Measurements from ENCODE around the gene PTCHD4.

PTCHD4 gene

DNA sequence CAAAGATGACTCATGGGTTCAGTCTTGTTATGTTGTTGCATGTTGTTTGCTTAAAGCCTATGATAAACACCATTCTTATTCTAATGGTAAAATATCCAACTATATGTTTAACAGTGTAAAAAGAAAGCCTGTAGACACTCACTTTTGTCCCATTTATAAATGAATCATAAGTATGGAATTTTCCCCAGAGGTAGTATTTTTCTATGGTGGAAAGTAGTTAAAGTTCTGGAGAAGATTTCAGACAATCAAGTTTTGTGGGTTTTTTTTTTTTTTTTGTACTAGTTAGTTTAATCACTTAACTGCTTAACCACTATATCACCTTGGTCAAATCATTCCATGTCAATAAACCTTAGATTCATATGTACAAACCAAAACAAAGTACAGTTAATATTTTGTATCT is 35.8 kb downstream of the PTCHD4 start:
- no peak for DNase-seq (ENCODE audit: low spot score)
- TF ChIP-seq, protein P1, sequence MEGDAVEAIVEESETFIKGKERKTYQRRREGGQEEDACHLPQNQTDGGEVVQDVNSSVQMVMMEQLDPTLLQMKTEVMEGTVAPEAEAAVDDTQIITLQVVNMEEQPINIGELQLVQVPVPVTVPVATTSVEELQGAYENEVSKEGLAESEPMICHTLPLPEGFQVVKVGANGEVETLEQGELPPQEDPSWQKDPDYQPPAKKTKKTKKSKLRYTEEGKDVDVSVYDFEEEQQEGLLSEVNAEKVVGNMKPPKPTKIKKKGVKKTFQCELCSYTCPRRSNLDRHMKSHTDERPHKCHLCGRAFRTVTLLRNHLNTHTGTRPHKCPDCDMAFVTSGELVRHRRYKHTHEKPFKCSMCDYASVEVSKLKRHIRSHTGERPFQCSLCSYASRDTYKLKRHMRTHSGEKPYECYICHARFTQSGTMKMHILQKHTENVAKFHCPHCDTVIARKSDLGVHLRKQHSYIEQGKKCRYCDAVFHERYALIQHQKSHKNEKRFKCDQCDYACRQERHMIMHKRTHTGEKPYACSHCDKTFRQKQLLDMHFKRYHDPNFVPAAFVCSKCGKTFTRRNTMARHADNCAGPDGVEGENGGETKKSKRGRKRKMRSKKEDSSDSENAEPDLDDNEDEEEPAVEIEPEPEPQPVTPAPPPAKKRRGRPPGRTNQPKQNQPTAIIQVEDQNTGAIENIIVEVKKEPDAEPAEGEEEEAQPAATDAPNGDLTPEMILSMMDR (IDR thresholded peaks at IDR 0.05; ENCODE audit: borderline replicate concordance, control extremely low read depth, extremely low read depth, insufficient read depth, missing control alignments): no peak
- in situ Hi-C loops (cut with MboI; ENCODE audit: low sequenced_read_pairs, unreplicated experiment): no loop called here

DNA sequence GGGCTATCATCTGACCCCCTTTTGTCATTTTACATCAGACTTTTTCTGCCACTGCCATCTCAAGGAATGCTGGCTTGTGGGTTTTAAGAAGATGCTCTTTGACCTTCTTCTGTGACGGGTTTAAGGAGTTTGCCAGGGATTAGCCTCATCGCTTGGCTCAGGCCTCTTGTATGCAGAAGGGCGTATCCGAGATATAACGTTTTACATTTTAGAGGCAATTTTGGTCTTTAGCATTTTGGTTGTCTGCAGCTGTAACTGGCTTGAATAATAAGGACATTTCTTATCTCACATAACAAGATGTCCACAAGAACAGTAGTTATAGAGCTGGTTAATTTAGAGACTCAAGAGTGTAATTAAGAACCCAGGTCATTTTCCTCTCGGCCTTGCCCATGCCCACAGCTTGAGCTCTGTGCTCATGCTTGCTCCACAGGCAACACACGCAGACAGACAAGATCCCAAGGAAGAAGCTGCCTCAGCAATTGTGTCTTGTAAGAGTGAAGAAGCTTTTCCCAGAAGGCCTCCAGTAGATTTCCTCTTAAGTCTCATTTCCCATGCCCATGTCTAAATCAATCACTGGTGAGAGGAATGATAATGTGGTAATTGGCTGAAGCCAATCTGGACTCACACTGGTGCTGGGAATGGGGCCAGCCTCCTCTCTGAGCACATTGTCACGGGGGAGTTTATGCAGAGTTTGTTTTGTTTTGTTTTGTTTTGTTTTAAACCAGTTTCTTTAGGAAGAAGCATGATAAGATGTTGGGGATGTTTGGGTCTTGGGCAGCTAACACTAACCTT is 36.8 kb downstream of the PTCHD4 start:
- TF ChIP-seq, protein P1 (IDR thresholded peaks at IDR 0.05; ENCODE audit: borderline replicate concordance, control extremely low read depth, extremely low read depth, insufficient read depth, missing control alignments): no peak
- no peak for DNase-seq (ENCODE audit: low spot score)
- in situ Hi-C loops (cut with MboI; ENCODE audit: low sequenced_read_pairs, unreplicated experiment): no loop called here

DNA sequence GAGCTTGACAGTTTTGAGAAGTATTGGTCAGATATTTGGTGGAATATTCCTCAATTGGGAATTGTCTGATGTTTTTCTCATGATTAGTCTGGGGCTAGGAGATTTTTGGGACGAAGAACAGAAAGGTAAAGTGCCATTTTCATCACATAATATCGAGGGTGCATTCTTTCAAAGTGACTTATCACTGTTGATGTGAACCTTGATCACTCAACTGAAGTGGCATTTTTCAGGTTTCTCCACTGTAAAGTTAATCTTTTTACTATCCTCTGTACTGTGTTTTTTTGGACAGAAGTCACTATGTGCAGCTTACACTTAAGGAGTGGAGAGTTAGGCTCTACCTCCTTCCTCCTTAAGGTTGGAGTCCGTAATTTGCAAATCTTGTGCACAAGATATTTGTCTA is 39.2 kb downstream of the PTCHD4 start:
- no peak for DNase-seq (ENCODE audit: low spot score)
- TF ChIP-seq, protein P1 (IDR thresholded peaks at IDR 0.05; ENCODE audit: borderline replicate concordance, control extremely low read depth, extremely low read depth, insufficient read depth, missing control alignments): no peak
- in situ Hi-C loops (cut with MboI; ENCODE audit: low sequenced_read_pairs, unreplicated experiment): no loop called here

DNA sequence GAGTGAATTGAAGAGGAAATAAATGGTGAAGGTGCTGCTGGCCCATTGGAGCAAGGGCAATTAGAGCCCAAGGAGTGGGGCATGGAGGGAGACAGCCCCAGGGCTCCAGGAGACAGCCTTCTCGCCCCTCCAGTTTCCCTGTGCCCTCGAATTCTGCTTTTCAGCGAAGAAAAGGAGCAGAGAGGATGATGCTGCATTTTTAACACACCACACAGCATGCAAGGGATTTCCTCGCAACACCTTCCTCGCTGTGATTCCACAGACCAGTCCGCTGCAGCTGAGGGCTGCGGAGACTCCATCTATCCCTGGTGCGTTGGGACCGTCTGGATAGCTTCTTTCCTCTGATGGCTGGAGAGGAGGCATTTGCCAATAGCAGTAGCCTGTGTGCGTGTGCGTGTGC is 41.7 kb downstream of the PTCHD4 start:
- TF ChIP-seq, protein P1 (IDR thresholded peaks at IDR 0.05; ENCODE audit: borderline replicate concordance, control extremely low read depth, extremely low read depth, insufficient read depth, missing control alignments): no peak
- no peak for DNase-seq (ENCODE audit: low spot score)
- in situ Hi-C loops (cut with MboI; ENCODE audit: low sequenced_read_pairs, unreplicated experiment): no loop called here

DNA sequence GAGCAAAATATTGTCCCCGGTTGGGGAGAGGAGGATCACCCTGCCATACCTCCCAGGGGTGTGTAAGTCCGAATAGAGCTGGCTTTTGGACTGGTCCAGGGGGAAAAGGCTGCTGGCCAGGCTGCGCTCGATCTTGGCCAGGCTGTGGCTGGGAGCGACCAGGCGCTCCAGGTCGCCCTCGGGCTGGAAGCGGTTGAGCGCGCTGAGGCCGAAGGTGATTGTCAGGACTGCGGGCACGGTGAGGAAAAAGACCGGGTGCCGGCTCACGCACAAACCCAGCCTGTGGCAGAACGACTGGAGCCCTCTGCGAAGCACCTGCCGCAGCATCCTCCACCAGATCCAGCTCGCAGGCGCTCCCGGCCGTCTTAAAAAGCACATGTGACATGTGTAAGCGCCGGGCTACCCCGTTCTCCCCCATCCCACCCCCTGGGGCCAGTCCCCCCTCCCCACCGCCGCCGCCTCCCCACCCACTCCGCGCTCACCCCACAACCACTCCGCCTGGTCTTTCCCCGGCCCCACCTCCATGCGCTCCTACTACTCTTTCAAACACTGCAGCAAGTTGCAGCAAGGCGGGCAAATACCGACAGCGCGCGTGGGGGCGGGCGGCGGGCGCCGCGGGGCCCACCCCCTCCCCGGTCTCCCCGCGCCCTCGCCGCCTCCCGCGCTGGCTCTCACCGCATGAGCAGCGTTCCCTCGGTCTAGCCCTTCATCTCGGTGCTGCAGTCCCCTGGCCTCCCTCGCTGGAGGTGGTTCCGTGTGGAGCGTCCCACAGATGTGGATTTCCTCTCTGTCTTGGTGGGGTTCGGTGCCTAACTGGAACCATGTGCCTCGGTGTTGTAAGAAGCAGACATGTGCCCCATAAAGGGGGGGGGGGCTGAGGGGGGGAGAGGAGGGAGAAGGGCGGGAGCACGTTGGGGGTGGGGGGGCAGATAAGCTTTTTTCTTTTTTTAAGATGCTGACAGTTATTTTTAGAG is 42.4 kb downstream of the PTCHD4 start:
- DNase-seq (ENCODE audit: low spot score): peak; percentile 19
- in situ Hi-C loops (cut with MboI; ENCODE audit: low sequenced_read_pairs, unreplicated experiment): no loop called here
- TF ChIP-seq, protein P1 (IDR thresholded peaks at IDR 0.05; ENCODE audit: borderline replicate concordance, control extremely low read depth, extremely low read depth, insufficient read depth, missing control alignments): no peak

DNA sequence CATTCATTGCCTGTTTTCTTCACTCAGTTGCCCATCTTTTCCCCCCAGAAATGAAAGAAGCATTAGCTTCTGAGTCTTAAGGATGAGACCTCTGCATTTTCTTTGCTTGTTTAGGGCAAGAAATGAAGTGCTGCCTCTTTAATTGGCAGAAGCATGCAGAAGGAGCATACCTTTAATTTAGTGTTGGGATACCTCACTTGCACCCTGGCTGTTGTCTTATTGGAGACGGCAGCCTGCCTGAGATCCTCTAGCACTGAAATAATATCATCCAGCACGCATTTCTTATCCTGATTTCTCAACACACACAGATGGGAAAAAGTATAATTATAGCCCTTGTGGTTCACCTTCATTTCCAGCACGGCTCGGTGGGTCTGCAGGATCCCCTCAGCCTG is 43.1 kb downstream of the PTCHD4 start:
- TF ChIP-seq, protein P1 (IDR thresholded peaks at IDR 0.05; ENCODE audit: borderline replicate concordance, control extremely low read depth, extremely low read depth, insufficient read depth, missing control alignments): no peak
- in situ Hi-C loops (cut with MboI; ENCODE audit: low sequenced_read_pairs, unreplicated experiment): no loop called here
- no peak for DNase-seq (ENCODE audit: low spot score)
